ENCODE data around the gene C6orf141.
"Not testable (repeated sequence)": the region's sequence is repeated elsewhere in the genome, so short reads cannot be mapped to it uniquely, and the experiment has no call there.

Gene C6orf141

GRCh38 chr6:49579649-49580048 is 29.2 kb downstream of the C6orf141 start:
- DNase-seq: no peak

GRCh38 chr6:49582529-49582928 is 32.1 kb downstream of the C6orf141 start:
- DNase-seq: no peak

GRCh38 chr6:49587262-49587661 is 36.8 kb downstream of the C6orf141 start:
- not testable (repeated sequence) for DNase-seq

All from HCEC 1CT (cell line).